Anterior cingulate cortex (tissue), 58 donors: Measurements from ENCODE around the gene LRRC58.
A peak's percentile ranks its signal among the peaks of the same experiment; 100 is the strongest.

Experiments used
- DNase-seq, 58 donors: peaks; one replicate each; lab custom pipeline; 2025; lab: John Stamatoyannopoulos, UW

Gene LRRC58

DNA sequence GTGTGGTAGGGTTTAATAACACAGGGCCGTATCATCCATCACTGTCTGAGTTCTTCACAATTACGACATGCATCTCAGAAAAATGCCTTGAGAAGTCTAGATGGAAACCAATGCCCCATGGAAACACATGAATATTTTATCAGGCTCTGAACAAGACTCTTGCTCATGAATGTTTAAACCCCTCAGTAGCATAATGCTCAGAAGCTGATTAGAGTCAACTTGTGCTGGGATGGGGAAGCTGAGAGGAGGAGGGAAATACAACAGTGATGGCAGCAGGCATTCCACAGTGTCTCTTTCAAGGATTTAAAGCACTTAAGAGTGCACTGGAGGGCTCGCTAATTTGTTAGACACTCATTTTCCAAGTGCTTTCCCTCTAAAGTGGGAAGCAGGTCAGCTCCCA lies 67.9 kb downstream of the LRRC58 start:
- DNase-seq = no peak

DNA sequence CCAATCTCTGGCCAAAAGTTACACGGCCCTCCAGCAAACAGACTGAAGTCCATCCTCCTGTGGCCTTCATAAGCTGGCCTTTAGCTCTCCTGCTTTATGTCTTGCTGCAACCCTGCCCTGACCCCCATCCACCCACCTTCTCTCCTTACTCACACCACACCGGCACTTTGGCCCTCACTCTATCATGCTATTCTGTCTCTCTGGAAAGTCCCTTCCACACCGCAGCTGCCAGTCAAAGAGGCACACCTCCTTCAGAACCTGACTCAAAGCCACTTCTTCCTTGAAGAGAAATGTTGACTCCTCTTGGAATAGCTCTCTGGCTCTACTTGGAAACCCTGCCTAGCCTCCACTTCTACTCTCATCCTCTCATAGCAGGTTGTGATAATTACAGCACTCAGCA lies 68.6 kb downstream of the LRRC58 start:
- no peak for DNase-seq

DNA sequence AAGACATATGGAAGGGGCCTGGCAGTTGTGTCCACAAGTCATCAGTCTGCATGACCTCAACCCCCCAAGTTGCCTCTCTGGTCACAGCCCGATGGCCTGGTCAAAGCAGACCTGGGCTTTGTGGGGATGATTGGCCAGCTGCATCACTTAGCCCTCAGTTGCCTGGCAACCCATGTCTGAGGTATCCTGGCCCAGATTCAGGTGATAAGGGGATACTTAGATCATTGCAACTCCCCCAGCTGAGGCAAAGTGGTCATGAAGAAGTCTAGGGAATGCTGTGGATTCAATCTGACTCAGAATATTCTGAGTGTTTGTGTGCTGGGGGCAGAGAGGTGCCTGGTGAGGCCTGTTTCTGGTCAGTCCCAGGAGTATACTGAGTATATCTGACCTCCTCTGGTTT lies 69.1 kb downstream of the LRRC58 start:
- no peak for DNase-seq

DNA sequence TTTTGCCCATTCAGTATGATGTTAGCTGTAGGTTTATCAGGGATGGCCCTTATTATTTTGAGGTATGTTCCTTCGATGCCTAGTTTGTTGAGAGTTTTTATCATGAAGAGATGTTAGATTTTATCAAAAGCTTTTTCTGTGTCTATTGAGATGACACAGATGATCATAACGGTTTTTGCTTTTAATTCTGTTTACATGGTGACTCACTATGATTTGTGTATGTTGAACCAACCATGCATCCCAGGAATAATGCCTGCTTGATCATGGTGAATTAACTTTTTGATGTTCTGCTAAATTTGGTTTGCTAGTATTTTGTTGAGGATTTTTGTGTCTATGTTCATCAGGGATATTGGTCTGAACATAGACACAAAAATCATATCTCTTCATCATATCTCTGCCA lies 72.4 kb downstream of the LRRC58 start:
- DNase-seq = no peak

DNA sequence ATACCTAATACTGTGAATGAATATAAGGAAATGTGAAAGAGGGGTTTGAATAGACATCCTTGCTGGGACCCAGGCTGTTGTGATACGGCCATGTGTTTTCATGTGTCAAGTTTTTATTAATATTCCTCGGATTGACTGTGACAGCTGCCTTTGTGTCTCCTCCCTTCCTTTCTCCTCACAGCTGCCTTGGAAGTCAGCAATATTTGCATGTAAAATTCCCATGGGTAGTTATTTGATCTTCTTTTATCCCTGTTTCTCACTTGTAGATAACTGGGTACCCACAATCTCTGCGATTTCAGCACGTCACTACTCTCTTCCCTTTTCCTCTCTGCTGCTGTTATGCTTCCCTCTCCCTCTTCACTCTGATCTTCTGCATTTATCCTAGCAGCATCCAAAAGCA lies 73.5 kb downstream of the LRRC58 start:
- DNase-seq = no peak

DNA sequence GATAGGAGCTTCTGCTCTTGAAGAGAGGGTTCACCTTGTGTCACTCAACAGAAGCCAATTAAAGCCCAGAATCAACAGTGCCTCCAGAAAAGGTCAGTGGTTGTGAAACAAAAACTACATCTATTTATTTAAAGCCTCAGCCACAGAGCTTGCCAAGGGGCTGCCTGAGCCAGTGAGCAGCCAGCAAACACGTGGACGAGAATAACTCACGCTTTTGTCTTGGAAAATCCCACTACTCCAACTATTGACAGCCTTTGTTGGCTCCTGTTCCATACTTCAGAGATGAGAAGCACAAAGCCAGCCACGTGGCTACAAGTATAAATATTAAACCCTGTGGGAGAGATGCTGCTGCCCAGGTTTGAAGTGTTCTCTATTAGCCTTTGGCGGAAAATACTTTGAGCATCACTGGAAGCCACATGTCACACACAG lies 74.4 kb downstream of the LRRC58 start:
- DNase-seq = peak in 3 of 58 donors; percentile 3 to 31 (median 27)
